ENCODE results near the gene SLC4A11. TPM values are rescaled to one million over a fixed set of nuclear protein-coding genes. Genes with fewer than 3 reads are reported as not detected.
A peak's percentile ranks its signal among the peaks of the same experiment; 100 is the strongest.

SLC4A11 gene
- total and polyA plus RNA-seq, 9 donors, result 0.12 to 10.2 (median 0.74) TPM; not detected in 1

DNA sequence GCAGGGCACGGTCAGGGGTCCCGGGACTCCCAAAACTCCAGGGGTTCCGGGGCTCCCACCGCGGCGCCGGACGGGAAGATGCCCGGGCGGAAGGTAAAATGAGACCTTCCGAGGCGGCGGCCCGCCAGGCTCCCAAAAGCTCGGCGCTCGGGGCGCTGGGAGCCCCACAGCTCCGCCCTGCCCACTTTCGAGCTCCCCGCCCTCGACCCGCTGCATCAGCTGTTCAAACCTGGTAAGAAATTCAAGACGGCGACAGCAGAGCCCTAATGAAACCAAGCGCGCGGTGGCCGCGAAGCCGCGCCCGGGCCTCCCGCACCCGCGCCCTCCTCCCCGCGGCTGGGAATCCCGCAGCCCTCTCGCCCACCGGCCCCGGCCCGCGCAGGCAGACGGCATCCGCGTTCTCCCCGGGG is 369 bp downstream of the SLC4A11 start:
- 0 to 1% (median 0%) methylated on average over 37 to 48 of the region's 48 CpGs for WGBS, 3 donors
- H3K27me3 ChIP-seq, result peaks cover 4% of the 10 kb centered on the region

GRCh38 chr20:3237958-3238615 is 903 bp downstream of the SLC4A11 start:
- DNase-seq, result no peak
- no peaks in the 10 kb centered on the region for H3K9me3 ChIP-seq
- TF ChIP-seq POLR2A (IDR thresholded peaks at IDR 0.05), result no peak
- TF ChIP-seq EP300 (IDR thresholded peaks at IDR 0.05), result no peak
- intact Hi-C loops (cut with DNase I), result no loop called here
- H3K4me3 ChIP-seq, result peak overlapping the region; percentile 52
- no peaks in the 10 kb centered on the region for H3K36me3 ChIP-seq
- H3K27me3 ChIP-seq, result peaks cover 4% of the 10 kb centered on the region
- 1 to 5% (median 4%) methylated on average over 36 to 59 of the region's 59 CpGs for WGBS, 3 donors
- peaks cover 5% of the 10 kb centered on the region for H3K4me1 ChIP-seq (ENCODE audit: insufficient read depth)
- H3K27ac ChIP-seq, result no peak overlapping the region

More for the DNA sequence above, 369 bp downstream of the SLC4A11 start:
- no peak overlapping the region for H3K27ac ChIP-seq
- peak in 1 of 5 donors; percentile 46 for DNase-seq
- TF ChIP-seq EP300 (IDR thresholded peaks at IDR 0.05) (no peak), CTCF (IDR thresholded peaks at IDR 0.05) (no peak), POLR2A (IDR thresholded peaks at IDR 0.05) (no peak)
- H3K36me3 ChIP-seq, result no peaks in the 10 kb centered on the region
- peaks cover 5% of the 10 kb centered on the region for H3K4me1 ChIP-seq (ENCODE audit: insufficient read depth)
- H3K4me3 ChIP-seq, result peak overlapping the region; percentile 52
- intact Hi-C loops (cut with DNase I), result no loop called here
- H3K9me3 ChIP-seq, result no peaks in the 10 kb centered on the region

DNA sequence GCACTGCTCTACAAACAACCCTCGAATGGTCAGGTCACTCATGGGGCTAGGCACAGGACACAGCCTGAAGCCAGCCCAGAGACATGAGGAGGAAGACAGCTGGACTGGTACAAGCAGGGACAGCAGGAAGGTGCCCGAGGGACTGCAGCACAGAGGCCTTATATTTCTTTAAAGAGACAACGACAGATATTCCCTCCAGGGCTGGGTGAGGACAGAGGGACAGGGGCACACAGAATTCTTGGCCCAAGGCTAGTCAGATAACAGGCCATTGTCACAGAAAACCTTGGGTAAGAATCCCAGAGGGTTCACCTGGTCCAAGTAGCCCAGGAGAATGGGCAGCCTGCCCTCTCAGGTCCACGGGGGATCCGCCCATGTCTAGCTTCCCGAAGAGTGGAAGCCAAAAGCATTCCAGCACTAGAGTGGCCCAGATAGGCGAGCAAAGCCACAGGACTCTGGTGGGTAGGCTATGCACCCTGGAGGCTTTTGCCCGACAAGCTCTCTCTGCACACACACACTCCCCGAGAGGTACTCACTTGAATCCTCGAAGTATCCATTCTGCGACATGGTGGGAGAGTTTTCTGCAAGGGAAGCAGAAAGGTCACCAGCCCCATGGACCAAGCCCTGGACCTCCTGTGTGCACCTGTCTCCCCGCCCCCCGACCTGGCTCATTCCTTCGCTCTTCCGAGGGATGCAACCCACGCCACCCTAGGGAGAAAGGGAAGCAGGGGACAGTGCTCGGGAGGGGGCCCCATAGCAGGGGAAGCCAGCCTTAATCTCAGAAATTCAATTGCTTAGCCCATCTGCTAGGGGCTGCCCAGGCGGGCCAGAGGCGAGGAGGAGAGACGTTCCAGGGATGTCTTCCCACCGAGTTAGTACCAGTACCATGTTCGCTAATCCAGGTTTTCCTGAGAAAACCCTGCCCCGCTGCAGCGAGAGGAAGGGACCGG is 1.7 kb downstream of the SLC4A11 start:
- WGBS, 3 donors, result 50 to 57% (median 57%) methylated on average over 25 of the region's 25 CpGs
- no peak overlapping the region for H3K4me3 ChIP-seq
- peaks cover 5% of the 10 kb centered on the region for H3K4me1 ChIP-seq (ENCODE audit: insufficient read depth)
- peaks cover 4% of the 10 kb centered on the region for H3K27me3 ChIP-seq
- no peaks in the 10 kb centered on the region for H3K9me3 ChIP-seq
- TF ChIP-seq EP300 (IDR thresholded peaks at IDR 0.05), result no peak
- TF ChIP-seq CTCF (IDR thresholded peaks at IDR 0.05), result no peak
- no peak for TF ChIP-seq POLR2A (IDR thresholded peaks at IDR 0.05)
- no peaks in the 10 kb centered on the region for H3K36me3 ChIP-seq
- no peak for DNase-seq
- H3K27ac ChIP-seq, result no peak overlapping the region
- intact Hi-C loops (cut with DNase I), result no loop called here

GRCh38 chr20:3235666-3236324 is 3.2 kb downstream of the SLC4A11 start:
- Histone ChIP-seq H3K9me3 (no peaks in the 10 kb centered on the region), H3K4me1 (ENCODE audit: insufficient read depth) (peaks cover 5% of the 10 kb centered on the region), H3K4me3 (no peak overlapping the region), H3K27me3 (peaks cover 4% of the 10 kb centered on the region), H3K36me3 (no peaks in the 10 kb centered on the region), H3K27ac (no peak overlapping the region)
- intact Hi-C loops (cut with DNase I), result no loop called here
- TF ChIP-seq CTCF (IDR thresholded peaks at IDR 0.05), result no peak
- TF ChIP-seq EP300 (IDR thresholded peaks at IDR 0.05), result no peak
- no peak for TF ChIP-seq POLR2A (IDR thresholded peaks at IDR 0.05)
- no peak for DNase-seq
- 63 to 76% (median 74%) methylated on average over 4 of the region's 4 CpGs for whole genome bisulfite sequencing, 3 donors

All from ovary (tissue), 9 donors.